GM10266 (cell line): ENCODE measurements around the gene SNRNP27.

Experiments used
- DNase-seq: peaks from one replicate; pipeline ENCODE4 v3.0.0; 2012; ENCODE audit errors: extremely low spot score
- CTCF ChIP-seq: IDR thresholded peaks from 2 replicates; pipeline ENCODE4 v1.5.1; 2012; ENCODE audit warnings: mild to moderate bottlenecking, low read depth; ENCODE audit not compliant: control insufficient read depth, insufficient read depth; ENCODE audit errors: missing control alignments

Gene SNRNP27, protein sequence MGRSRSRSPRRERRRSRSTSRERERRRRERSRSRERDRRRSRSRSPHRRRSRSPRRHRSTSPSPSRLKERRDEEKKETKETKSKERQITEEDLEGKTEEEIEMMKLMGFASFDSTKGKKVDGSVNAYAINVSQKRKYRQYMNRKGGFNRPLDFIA

DNA sequence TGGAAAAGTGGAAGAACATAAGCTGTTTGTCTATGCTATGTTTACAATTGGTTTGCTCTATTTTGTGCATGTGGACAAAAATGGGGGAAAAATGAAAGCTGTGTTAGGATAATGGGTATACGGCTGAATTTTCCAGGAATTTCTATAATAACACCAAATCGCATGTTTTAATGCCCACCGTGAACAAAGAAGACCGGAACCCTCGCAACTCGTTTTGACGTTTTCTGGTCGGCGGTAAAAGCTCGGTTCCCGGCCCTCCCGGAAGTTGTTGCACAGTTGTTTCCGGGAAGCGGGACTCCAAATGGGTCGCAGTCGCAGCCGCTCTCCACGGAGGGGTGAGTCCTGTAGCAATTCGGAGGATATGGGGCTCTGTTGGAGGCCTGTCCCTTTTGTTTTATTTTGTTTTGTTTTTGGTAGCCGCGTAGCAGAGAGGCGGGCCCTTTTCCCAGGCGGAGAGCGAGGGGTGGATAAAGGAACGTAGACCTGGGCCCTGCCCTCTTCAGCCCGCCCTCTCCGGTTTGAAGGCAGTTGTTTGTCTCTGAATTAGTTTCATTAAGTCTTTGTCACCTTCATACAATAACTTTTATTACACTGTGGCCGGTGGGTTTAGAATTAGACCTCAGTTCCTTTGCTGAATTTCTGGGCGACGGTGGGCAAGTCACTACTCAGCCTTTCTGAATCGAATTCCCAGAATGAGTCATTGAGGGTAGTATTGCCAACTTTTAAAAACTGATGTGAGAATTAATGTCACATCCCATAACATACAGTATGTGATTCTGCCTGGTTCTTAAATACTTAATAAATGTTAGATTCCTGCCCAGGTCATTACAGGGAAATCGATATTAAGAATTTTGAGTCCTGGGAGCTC lies at the start of gene SNRNP27:
Gene SNRNP27, plus strand, starts transcription at position 273 of the 868 bp plus-strand sequence. Its CDS starts 29 bp downstream, at position 302.
- DNase-seq, result peak; percentile 71
- TF ChIP-seq CTCF, result no peak

DNA sequence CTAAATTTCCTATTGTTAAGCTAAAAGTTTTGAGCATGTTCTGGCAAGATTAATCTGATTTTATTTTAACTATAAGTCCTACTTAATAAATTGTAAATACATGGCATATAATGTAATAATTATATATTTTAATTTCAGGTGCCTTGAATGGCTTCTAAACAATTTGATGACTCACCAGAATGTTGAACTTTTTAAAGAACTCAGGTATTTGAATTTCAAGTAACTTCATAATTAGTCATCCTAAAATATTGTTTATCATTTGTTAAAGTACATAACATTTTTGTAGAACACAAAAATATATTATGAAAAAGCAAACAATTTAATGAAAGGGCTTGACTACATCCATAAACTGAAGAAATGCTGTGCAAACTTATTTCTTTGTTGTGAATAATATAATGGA lies 49.8 kb upstream of the SNRNP27 start:
- TF ChIP-seq CTCF, result no peak
- DNase-seq, result no peak

DNA sequence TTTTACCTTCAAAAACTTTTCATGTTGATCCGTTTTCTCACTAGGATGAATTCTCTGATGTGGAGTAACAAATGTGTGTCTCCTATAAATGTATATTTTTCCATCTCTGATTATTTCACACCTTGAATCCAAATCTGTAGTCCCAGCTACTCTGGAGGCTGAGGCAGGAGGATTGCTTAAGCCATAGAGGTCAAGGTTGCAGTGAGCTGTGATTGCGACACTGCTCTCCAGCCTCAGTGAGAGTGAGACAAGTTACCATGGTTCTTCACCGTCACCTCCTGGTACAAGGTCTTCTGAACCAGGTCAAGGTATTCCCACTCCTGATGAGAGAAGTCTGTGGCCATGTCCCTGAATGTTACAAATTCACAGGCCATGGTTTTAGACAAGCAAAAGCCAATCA lies 49.2 kb upstream of the SNRNP27 start:
- DNase-seq, result no peak
- TF ChIP-seq CTCF, result no peak

- no peak for DNase-seq
- TF ChIP-seq CTCF, result no peak
These were observed 47.3 kb upstream of the SNRNP27 start for GRCh38 chr2:69846182-69847067.

- DNase-seq, result no peak
- TF ChIP-seq CTCF, result no peak
These were observed 46.5 kb upstream of the SNRNP27 start for GRCh38 chr2:69847068-69847828.

- no peak for TF ChIP-seq CTCF
- no peak for DNase-seq
These were observed 45.5 kb upstream of the SNRNP27 start for GRCh38 chr2:69848186-69848790.
